ENCODE measurements around the gene EIF6. TPM values are rescaled to one million over a fixed set of nuclear protein-coding genes. Genes with fewer than 3 reads are reported as not detected.

The EIF6 gene
- total RNA-seq, 1 donor from 2014 or later: 88.0 TPM

- no peak for DNase-seq (ENCODE audit: low read depth)
Observed at GRCh38 chr20:35281506-35282101, 3.0 kb downstream of the EIF6 start.

- DNase-seq (ENCODE audit: low read depth): no peak
Observed at GRCh38 chr20:35280523-35280922, 4.0 kb downstream of the EIF6 start.

- no peak for DNase-seq (ENCODE audit: low read depth)
Observed at GRCh38 chr20:35279533-35280174, 4.9 kb downstream of the EIF6 start.

GRCh38 chr20:35279040-35279439 is 5.5 kb downstream of the EIF6 start:
- DNase-seq (ENCODE audit: low read depth): no peak

GRCh38 chr20:35277531-35278395 is 6.8 kb downstream of the EIF6 start, which contains the start of gene MMP24OS:
Gene MMP24OS, minus strand, starts transcription at chr20:35278122. Its CDS starts 193 bp downstream, at chr20:35277929.
- DNase-seq (ENCODE audit: low read depth): peak; percentile 93

- no peak for DNase-seq (ENCODE audit: low read depth)
Observed at GRCh38 chr20:35277127-35277526, 7.4 kb downstream of the EIF6 start.

- DNase-seq (ENCODE audit: low read depth): no peak
Observed at GRCh38 chr20:35276408-35276807, 8.2 kb downstream of the EIF6 start.

GRCh38 chr20:35275741-35276251 is 8.8 kb downstream of the EIF6 start:
- no peak for DNase-seq (ENCODE audit: low read depth)

GRCh38 chr20:35274172-35275092 is 10.1 kb downstream of the EIF6 start:
- DNase-seq (ENCODE audit: low read depth): peak; percentile 60

- peak; percentile 54 for DNase-seq (ENCODE audit: low read depth)
Observed at GRCh38 chr20:35273449-35274171, 11.0 kb downstream of the EIF6 start.

GRCh38 chr20:35271904-35272303 is 12.7 kb downstream of the EIF6 start:
- no peak for DNase-seq (ENCODE audit: low read depth)

- DNase-seq (ENCODE audit: low read depth): peak; percentile 30
Observed at GRCh38 chr20:35271073-35271882, 13.3 kb downstream of the EIF6 start.

GRCh38 chr20:35270021-35270902 is 14.3 kb downstream of the EIF6 start:
- no peak for DNase-seq (ENCODE audit: low read depth)

GRCh38 chr20:35269055-35269781 is 15.4 kb downstream of the EIF6 start:
- DNase-seq (ENCODE audit: low read depth): peak; percentile 58

GRCh38 chr20:35267092-35267491 is 17.5 kb downstream of the EIF6 start:
- DNase-seq (ENCODE audit: low read depth): no peak

- DNase-seq (ENCODE audit: low read depth): no peak
Observed at GRCh38 chr20:35264755-35265154, 19.8 kb downstream of the EIF6 start.

- no peak for DNase-seq (ENCODE audit: low read depth)
Observed at GRCh38 chr20:35263532-35264341, 20.8 kb downstream of the EIF6 start.
